Stimulated activated naive B cell treated with anti-CD40 and anti-IgM and Interleukin-4, amounts not matched to agents 10 μg/mL and 1 μg/mL and 100 μg/mL, for 72 hours (primary cell): ENCODE data around the gene WWOX.
"Not testable (repeated sequence)": the region's sequence is repeated elsewhere in the genome, so short reads cannot be mapped to it uniquely, and the experiment has no call there.

Source experiments
- ATAC-seq, 2 donors: fragments of 150-1000 bp; cut with Tn5 transposase; replicated peaks; 2 replicates each; pipeline ENCODE4 v1.10.0; 2021; ENCODE audit warnings: moderate library complexity in 1 of 2
- DNase-seq: peaks from one replicate; pipeline ENCODE4 v3.0.0; 2021
- H3K27ac Mint-ChIP-seq: one replicate; pipeline ENCODE4 v1.8.0; 2022; ENCODE audit warnings: mild to moderate bottlenecking, mixed read lengths
- H3K27me3 Mint-ChIP-seq, 2 donors: one replicate each; pipeline ENCODE4 v1.8.0; 2022; ENCODE audit warnings: mixed read lengths in 2 of 2
- H3K36me3 Mint-ChIP-seq, 2 donors: one replicate each; pipeline ENCODE4 v1.8.0; 2022; ENCODE audit warnings: mixed read lengths in 2 of 2, mild to moderate bottlenecking in 1 of 2
- H3K4me1 Mint-ChIP-seq, 2 donors: one replicate each; pipeline ENCODE4 v1.8.0; 2022; ENCODE audit warnings: mixed read lengths in 2 of 2, mild to moderate bottlenecking in 1 of 2
- H3K4me3 Mint-ChIP-seq, 2 donors: one replicate each; pipeline ENCODE4 v1.8.0; 2022; ENCODE audit warnings: mild to moderate bottlenecking in 2 of 2, mixed read lengths in 2 of 2, moderate library complexity in 1 of 2
- H3K9me3 Mint-ChIP-seq, 2 donors: one replicate each; pipeline ENCODE4 v1.8.0; 2022; ENCODE audit warnings: mixed read lengths in 2 of 2, mild to moderate bottlenecking in 1 of 2

The WWOX gene

GRCh38 chr16:78503602-78504001 lies 404.1 kb downstream of the WWOX start:
- Mint-ChIP-seq H3K36me3 (no peaks in the 10 kb centered on the region), H3K27me3 (no peaks in the 10 kb centered on the region), H3K4me1 (peaks cover 0 to 1% of the 10 kb centered on the region in 2 donors), H3K4me3 (no peak overlapping the region), H3K9me3 (no peaks in the 10 kb centered on the region), H3K27ac (no peak overlapping the region)
- peak; percentile 13 for DNase-seq
- no peak for ATAC-seq

- Mint-ChIP-seq H3K4me3 (no peak overlapping the region), H3K36me3 (no peaks in the 10 kb centered on the region), H3K4me1 (peaks cover 0 to 1% of the 10 kb centered on the region in 2 donors), H3K27ac (no peak overlapping the region), H3K27me3 (no peaks in the 10 kb centered on the region), H3K9me3 (no peaks in the 10 kb centered on the region)
- ATAC-seq = no peak
- DNase-seq = no peak
Measured at GRCh38 chr16:78504401-78504851, 405.0 kb downstream of the WWOX start.

GRCh38 chr16:78505036-78505435 lies 405.6 kb downstream of the WWOX start:
- DNase-seq (no peak), ATAC-seq (no peak)
- H3K9me3 Mint-ChIP-seq = no peaks in the 10 kb centered on the region
- peaks cover 0 to 3% of the 10 kb centered on the region in 2 donors for H3K4me1 Mint-ChIP-seq
- H3K27me3 Mint-ChIP-seq = no peaks in the 10 kb centered on the region
- no peak overlapping the region for H3K27ac Mint-ChIP-seq
- H3K36me3 Mint-ChIP-seq = no peaks in the 10 kb centered on the region
- no peak overlapping the region for H3K4me3 Mint-ChIP-seq

GRCh38 chr16:78505544-78506366 lies 406.3 kb downstream of the WWOX start:
- no peak for ATAC-seq
- no peak overlapping the region for H3K27ac Mint-ChIP-seq
- H3K36me3 Mint-ChIP-seq = no peaks in the 10 kb centered on the region
- no peaks in the 10 kb centered on the region for H3K27me3 Mint-ChIP-seq
- no peaks in the 10 kb centered on the region for H3K9me3 Mint-ChIP-seq
- H3K4me1 Mint-ChIP-seq = peaks cover 0 to 3% of the 10 kb centered on the region in 2 donors
- DNase-seq = no peak
- H3K4me3 Mint-ChIP-seq = no peak overlapping the region

- DNase-seq = no peak
- H3K4me3 Mint-ChIP-seq = no peak overlapping the region
- ATAC-seq = no peak
- H3K27ac Mint-ChIP-seq = no peak overlapping the region
- H3K9me3 Mint-ChIP-seq = no peaks in the 10 kb centered on the region
- no peaks in the 10 kb centered on the region for H3K36me3 Mint-ChIP-seq
- peaks cover 0 to 3% of the 10 kb centered on the region in 2 donors for H3K4me1 Mint-ChIP-seq
- no peaks in the 10 kb centered on the region for H3K27me3 Mint-ChIP-seq
Measured at GRCh38 chr16:78506367-78507193, 407.1 kb downstream of the WWOX start.

- Mint-ChIP-seq H3K27ac (no peak overlapping the region), H3K27me3 (no peaks in the 10 kb centered on the region), H3K36me3 (no peaks in the 10 kb centered on the region), H3K9me3 (no peaks in the 10 kb centered on the region), H3K4me3 (no peak overlapping the region), H3K4me1 (peaks cover 0 to 3% of the 10 kb centered on the region in 2 donors)
- DNase-seq (no peak), ATAC-seq (no peak)
Measured at GRCh38 chr16:78507576-78507975, 408.1 kb downstream of the WWOX start.

- Mint-ChIP-seq H3K9me3 (no peaks in the 10 kb centered on the region), H3K27me3 (no peaks in the 10 kb centered on the region), H3K4me3 (no peak overlapping the region), H3K36me3 (no peaks in the 10 kb centered on the region), H3K27ac (no peak overlapping the region), H3K4me1 (peaks cover 0 to 3% of the 10 kb centered on the region in 2 donors)
- DNase-seq (no peak), ATAC-seq (peak in 1 of 2 donors; percentile 31)
Measured at GRCh38 chr16:78509965-78510364, 410.5 kb downstream of the WWOX start.

- H3K36me3 Mint-ChIP-seq = no peaks in the 10 kb centered on the region
- H3K9me3 Mint-ChIP-seq = no peaks in the 10 kb centered on the region
- H3K27me3 Mint-ChIP-seq = no peaks in the 10 kb centered on the region
- no peak for DNase-seq
- peaks cover 0 to 3% of the 10 kb centered on the region in 2 donors for H3K4me1 Mint-ChIP-seq
- no peak overlapping the region for H3K4me3 Mint-ChIP-seq
- no peak overlapping the region for H3K27ac Mint-ChIP-seq
- ATAC-seq = no peak
Measured at GRCh38 chr16:78510496-78510895, 411.0 kb downstream of the WWOX start.

GRCh38 chr16:78513838-78514237 lies 414.4 kb downstream of the WWOX start:
- no peak overlapping the region for H3K4me3 Mint-ChIP-seq
- no peaks in the 10 kb centered on the region for H3K36me3 Mint-ChIP-seq
- ATAC-seq = no peak
- H3K9me3 Mint-ChIP-seq = no peaks in the 10 kb centered on the region
- no peaks in the 10 kb centered on the region for H3K27me3 Mint-ChIP-seq
- no peak overlapping the region for H3K27ac Mint-ChIP-seq
- DNase-seq = no peak
- peaks cover 0 to 3% of the 10 kb centered on the region in 2 donors for H3K4me1 Mint-ChIP-seq

- H3K4me3 Mint-ChIP-seq, ATAC-seq, DNase-seq, H3K4me1 Mint-ChIP-seq, H3K27me3 Mint-ChIP-seq, H3K27ac Mint-ChIP-seq, H3K9me3 Mint-ChIP-seq, H3K36me3 Mint-ChIP-seq: not testable (repeated sequence)
Measured at GRCh38 chr16:78514888-78515287, 415.4 kb downstream of the WWOX start.

GRCh38 chr16:78515421-78515820 lies 416.0 kb downstream of the WWOX start:
- no peaks in the 10 kb centered on the region for H3K27me3 Mint-ChIP-seq
- H3K27ac Mint-ChIP-seq = no peak overlapping the region
- no peaks in the 10 kb centered on the region for H3K4me1 Mint-ChIP-seq
- no peaks in the 10 kb centered on the region for H3K9me3 Mint-ChIP-seq
- H3K36me3 Mint-ChIP-seq = no peaks in the 10 kb centered on the region
- DNase-seq (no peak), ATAC-seq (no peak)
- H3K4me3 Mint-ChIP-seq = no peak overlapping the region

GRCh38 chr16:78516006-78516736 lies 416.7 kb downstream of the WWOX start:
- no peak for DNase-seq
- H3K4me1 Mint-ChIP-seq = no peaks in the 10 kb centered on the region
- no peaks in the 10 kb centered on the region for H3K9me3 Mint-ChIP-seq
- H3K27ac Mint-ChIP-seq = no peak overlapping the region
- H3K27me3 Mint-ChIP-seq = no peaks in the 10 kb centered on the region
- no peaks in the 10 kb centered on the region for H3K36me3 Mint-ChIP-seq
- ATAC-seq = no peak
- H3K4me3 Mint-ChIP-seq = no peak overlapping the region

- Mint-ChIP-seq H3K9me3 (no peaks in the 10 kb centered on the region), H3K27me3 (no peaks in the 10 kb centered on the region)
- ATAC-seq = no peak
Measured at GRCh38 chr16:78519896-78520295, 420.4 kb downstream of the WWOX start.

GRCh38 chr16:78520470-78520869 lies 421.0 kb downstream of the WWOX start:
- H3K4me3 Mint-ChIP-seq = no peak overlapping the region
- H3K4me1 Mint-ChIP-seq = peaks cover 12 to 17% of the 10 kb centered on the region in 2 donors
- no peak for ATAC-seq
- no peak overlapping the region for H3K27ac Mint-ChIP-seq
- H3K27me3 Mint-ChIP-seq = no peaks in the 10 kb centered on the region
- no peaks in the 10 kb centered on the region for H3K36me3 Mint-ChIP-seq
- H3K9me3 Mint-ChIP-seq = no peaks in the 10 kb centered on the region
- no peak for DNase-seq

More at GRCh38 chr16:78519896-78520295, 420.4 kb downstream of the WWOX start:
- Mint-ChIP-seq H3K4me1 (peaks cover 12 to 17% of the 10 kb centered on the region in 2 donors), H3K36me3 (no peaks in the 10 kb centered on the region), H3K27ac (no peak overlapping the region), H3K4me3 (no peak overlapping the region)
- DNase-seq = no peak
